HPDE6-E6E7 (cell line): Measurements from ENCODE around the gene STIM2.
"Not testable (repeated sequence)": the region's sequence is repeated elsewhere in the genome, so short reads cannot be mapped to it uniquely, and the experiment has no call there.

Experiments
- DNase-seq: peaks from one replicate; pipeline ENCODE4 v3.0.0; 2011; ENCODE audit warnings: missing footprints; ENCODE audit errors: extremely low spot score

STIM2 gene

GRCh38 chr4:26953366-26953765, 92.7 kb downstream of the STIM2 start:
- no peak for DNase-seq

DNA sequence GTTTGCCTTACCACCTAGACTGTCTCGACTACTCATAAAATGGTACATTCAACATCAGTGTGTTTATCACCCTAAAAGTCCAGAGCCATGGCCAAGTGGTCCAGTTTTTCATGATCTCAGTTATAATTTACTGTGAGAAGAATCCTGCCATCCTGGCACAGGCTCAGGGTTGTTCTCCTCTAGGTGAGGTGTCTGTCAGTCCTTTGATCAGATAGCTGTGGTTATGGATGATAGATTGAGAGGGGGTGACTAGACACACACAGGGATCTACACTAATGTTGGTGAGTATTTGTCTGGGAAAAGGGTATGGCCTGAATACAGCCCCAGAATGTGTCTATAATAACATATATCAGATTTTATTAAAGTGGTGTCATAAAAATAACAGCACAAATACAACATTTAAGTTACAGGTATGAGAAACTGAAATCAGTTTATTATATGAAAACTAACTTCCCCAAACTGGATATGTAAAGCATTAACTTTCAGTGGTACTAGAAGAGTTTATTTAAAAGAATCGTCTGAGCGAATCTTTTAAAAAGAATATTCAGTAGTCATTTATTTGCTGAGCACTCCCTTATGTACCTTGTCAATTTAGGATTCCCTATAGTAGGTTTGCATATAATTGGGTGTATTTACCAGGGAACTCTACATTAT, 93.3 kb downstream of the STIM2 start:
- DNase-seq, result no peak

DNA sequence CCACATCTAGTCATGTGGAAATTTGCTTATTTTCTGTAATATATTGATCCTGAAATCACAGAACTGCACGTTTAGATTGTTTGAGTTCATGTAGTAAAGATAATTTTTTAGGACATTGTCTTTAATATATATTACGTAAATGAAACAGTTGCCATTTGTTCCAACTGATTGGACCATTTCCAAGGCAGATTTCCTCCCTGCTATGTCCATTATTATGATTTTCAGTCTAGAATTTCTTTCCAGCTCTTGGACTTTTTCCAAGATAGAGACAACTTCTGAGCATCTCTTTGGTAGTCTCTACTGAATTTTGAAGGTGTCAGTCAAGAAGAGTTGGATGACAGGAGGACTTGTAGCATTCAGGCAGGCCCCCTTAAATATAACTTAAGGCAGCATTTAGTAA, 94.6 kb downstream of the STIM2 start:
- no peak for DNase-seq

DNA sequence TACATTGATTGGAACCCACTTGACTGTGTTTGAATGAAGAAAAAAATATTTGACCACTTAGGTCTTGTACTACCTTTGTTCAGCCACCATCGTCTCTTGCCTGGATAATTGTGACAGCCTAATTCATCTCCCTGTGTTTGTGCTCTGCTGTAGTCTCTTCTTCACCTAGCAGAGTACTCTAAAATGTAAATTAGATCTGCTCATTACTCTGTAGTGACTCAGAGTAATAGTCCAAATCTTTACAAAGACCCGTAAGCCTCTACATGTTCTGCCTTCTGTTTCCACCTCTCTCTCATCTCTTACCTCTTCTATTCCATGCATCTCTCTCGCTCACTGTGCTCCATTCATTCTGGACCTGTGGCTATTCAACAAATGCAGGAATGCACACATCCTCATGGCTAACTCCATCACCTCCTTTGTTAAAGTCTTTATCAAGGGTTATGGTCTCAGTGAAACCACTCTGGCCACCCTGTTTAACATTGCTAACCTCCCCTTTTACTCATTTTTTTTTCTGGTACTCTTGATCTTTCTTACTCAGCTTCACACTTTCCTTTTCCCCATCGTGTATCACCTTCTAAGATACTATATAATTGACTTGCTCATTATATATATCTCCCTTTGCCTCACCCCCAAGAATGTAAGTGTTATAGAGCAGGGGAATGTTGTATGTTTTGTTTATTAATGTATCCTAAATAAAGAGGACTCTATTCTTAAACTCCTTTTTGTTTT, 98.4 kb downstream of the STIM2 start:
- no peak for DNase-seq

DNA sequence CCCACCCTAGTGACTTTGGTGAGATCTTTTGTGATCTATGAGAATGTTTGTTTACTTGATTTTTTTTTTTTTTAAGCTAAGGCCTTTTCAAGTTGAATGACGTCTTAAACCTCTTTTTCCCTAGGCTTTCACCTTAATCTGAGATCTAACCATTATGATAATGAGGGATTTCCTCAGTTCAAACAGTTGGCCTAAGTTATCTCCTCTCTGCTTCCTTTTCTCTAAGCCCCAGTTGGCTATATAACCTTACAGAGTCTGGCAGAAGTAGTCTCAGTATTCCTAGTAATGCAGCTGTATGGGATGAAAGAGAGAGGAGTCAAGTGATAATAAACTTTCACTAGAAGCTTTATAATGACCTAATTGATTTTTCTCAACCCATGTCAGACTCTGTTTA, 99.0 kb downstream of the STIM2 start:
- no peak for DNase-seq

DNA sequence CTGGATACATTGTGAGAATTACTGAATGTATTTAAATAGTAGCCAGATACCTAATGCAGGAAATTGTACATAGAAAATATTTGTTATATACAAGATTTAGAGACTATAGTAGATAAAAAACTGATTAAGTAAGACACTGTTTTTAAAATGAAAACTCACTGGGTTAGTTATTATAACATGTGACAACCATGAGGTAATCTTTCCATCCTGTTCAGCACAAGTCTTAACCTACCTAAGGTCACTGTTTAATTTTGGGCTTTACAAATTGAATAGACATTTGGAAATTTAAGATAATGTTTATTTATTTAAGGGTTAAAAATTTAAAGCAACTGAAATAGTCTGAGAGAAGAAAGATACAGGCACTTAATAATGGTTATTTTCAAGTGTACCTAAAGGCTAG, 102.1 kb downstream of the STIM2 start:
- no peak for DNase-seq

DNA sequence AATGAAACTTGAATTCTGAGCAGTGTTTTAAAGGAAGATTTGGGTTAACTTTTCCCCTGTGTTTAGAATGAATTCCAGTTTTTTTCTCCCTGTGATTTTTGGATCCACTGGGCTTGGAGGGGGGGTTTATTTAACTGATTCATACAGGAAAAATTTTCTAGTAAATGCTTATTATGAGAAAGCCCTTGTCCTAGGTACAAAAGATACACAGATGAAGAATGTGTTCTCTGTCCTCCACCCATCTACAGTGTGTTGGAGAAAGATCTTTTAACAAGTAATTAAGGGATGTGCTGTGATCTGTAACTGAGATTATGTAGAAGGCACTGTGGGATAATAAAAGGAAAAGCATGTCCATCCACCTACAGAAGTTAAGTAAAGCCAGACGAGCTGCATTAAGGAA, 103.9 kb downstream of the STIM2 start:
- no peak for DNase-seq

DNA sequence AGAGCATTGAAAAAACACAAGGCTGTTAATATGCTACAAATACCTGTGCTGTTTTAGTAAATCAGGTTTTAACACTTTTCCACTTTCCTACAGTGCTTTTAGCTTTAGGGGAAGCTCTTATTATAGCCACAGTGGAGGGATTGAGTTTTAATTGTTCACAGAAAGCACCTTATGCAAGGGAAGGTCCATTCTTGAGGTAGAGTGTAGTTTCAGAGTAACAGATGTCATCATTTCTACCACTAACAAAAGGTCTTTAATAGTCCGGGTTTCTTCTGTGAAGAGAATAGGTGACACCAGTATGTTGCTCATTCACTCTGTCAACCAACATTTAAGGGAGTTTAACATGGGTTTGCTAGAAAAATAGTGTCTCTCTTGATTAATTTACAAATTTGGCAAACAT, 104.4 kb downstream of the STIM2 start:
- no peak for DNase-seq

GRCh38 chr4:26975464-26976181, 115.0 kb downstream of the STIM2 start:
- not testable (repeated sequence) for DNase-seq

DNA sequence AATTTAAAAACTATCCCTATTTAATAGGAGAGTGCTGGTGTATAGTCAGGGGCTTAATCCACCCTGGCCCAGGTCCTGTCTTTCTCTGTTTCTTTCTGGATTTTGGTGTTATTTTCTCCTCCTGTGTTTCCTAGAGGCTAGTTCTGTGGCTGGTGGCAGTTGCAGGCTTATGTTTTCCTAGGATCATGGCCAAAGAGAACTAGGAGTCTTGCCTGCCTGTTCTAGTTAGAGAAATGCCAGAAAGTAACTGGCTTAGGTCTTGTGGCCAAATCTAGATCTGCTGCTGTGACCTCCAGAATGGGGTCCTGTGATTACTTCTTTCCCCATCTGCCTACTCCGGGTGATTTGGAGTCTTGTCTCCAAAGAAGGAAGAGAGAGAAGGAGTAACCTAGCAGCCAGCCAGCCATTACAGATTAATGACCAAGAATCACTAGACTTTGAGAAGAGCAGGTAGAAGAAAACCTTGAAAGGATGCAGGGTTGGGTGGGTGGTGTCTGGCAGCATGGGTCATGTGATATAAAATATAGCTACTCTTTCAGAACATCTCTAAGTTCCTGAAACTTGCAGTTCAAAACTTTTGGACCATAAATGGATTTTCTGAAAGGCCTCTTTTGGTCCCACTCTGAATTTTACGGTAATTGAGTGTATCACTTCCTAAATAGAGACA, 117.9 kb downstream of the STIM2 start:
- no peak for DNase-seq

- no peak for DNase-seq
Observed at GRCh38 chr4:26984896-26985295, 124.3 kb downstream of the STIM2 start.

GRCh38 chr4:26985873-26986272, 125.2 kb downstream of the STIM2 start:
- DNase-seq, result no peak

DNA sequence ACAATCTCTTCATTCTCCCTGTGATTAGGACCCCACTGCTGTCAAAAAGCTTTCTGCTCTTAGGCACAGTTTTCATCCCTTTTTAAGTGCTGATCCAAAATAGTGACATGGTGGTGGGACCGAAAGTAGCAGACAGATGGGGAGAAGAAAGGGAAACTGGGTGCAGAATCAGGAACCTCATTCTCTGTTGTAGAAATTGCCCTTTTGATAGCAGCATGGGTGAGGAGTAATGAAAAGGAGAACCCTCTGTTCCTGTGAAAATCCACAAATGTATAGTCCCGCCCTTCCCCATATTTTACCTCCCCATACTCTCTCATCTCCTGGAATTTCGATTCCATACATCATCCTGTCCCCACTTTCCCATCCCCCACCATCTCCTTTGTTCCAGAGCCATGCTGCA, 126.5 kb downstream of the STIM2 start:
- no peak for DNase-seq

- DNase-seq, result no peak
Observed at GRCh38 chr4:26991057-26991456, 130.4 kb downstream of the STIM2 start.

DNA sequence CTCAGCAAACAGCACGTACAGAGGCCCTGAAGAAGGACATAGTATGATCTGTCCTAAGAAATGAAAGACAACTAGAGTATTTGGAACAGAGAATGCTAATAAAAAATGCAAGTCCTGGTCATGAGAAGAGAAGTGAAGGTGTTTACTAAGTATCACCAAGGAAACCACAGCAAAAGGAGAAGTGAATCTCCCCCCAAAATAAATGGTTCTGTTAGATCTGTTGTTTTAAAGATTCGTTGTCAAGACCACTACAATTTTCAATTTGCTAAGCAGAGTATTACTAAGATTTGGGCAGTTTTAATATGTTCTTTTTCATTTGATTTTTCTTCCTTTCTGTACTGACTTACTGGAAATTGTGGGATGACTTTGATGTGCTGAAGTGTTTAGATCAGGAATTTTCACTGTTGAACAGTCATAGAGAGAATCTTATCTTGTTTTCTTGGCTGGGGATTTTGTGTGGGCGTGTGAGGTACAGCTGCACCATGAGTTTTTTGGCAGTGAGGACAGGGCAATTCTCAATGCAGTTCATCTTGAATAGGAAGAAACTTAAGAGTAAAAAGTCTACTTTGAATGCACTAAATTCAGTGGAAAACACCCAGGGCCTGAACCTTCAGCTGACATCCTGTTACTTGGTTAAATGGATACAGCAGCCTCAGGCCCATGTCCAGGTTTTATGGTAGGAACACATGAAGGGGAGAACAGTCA, 132.2 kb downstream of the STIM2 start:
- no peak for DNase-seq

DNA sequence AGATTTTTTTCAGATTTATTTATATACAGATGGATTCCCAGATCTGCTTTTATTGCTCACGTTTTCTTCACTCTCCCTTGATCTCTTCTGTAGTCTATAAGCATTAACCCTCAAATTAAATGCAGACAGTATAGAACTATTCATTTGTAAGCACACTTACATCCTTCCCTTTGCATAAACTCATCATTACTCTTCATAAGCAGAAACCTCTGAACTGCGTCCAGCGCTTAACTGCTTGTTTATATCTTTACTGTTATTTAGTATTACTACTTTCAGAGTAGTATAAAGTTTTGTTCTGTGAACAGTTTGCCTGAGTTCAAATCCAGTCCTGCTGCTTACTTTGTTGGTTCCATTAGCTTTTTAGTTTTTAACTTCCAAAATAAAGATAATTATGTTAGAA, 132.9 kb downstream of the STIM2 start:
- no peak for DNase-seq

DNA sequence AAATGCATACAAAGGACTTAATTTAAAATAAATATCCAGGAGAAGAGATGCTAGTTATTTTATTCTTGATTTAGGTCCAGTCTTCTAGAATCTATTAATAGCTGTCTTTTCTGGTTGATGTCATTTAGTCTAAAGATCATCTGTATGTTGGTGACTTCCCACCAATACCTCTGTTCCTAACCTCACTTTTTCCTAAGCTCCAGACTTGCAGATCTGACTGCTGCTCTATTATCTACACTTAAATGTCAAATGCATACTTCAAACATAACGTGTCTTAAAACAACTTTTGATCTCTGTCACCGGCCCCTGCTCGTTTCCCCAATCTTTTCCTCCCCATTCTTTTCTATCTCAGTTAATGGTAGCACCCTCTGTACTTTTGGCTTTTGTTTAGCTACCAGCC, 133.3 kb downstream of the STIM2 start:
- no peak for DNase-seq

DNA sequence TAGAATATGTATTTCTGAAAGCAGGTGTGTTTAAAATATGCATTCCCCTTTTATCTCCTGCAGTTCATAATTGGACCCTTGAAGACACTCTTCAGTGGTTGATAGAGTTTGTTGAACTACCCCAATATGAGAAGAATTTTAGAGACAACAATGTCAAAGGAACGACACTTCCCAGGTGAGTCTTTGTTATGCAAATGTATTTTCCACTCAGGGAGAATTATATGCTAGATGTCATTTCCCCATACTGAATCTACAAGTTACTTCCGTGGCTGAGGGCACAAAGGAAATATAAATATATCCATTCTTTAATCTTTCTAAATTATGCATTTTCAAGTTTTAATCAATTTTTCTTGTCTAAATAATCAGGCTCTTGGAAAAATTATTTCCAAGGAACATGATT, 134.7 kb downstream of the STIM2 start:
- DNase-seq, result no peak

GRCh38 chr4:26996745-26997144, 136.1 kb downstream of the STIM2 start:
- DNase-seq, result no peak

- DNase-seq, result no peak
Observed at GRCh38 chr4:26999689-27000088, 139.0 kb downstream of the STIM2 start.

DNA sequence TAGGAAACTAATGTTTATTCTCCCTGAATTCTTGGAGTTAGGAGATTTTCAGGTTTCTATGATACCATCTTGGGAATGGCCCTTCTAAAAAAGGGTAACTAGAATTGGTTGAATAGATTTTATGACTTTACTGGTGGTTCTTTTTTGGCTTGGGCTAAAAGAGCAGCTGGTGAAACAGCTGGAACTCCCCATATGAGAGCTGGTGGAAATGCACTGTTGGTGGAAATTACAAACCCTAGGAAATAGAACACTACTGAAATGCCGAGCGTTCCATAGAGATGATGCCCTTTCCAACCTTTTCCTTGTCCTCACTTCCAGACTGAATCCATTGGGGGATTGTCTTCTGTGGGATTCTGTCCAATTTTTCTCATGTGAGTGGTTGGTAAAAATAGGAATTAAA, 139.5 kb downstream of the STIM2 start:
- DNase-seq, result no peak

DNA sequence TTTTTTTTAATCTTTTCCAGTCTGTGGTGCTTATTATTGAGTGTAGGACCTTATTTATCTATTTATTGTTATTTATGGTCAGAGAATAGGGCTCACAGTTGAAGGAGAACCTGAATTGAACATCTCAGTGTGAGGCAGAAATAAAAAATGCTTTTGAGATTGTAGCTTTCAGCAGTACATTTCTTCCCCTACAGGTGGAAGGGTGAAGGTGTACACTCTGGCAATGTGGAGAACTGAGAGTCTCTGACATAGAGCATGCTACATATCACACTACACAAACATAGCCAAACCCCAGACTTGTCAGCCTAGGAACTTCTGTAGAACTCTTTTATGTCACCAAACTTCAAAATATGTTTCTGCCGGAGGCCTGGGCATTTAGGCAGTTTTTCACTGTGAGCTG, 140.2 kb downstream of the STIM2 start:
- DNase-seq, result peak; percentile 11
